WTC11 (cell line): ENCODE results near the gene RFX8.

Experiments
- ATF6 ChIP-seq: sonication (generic); formaldehyde crosslinking; IDR thresholded peaks from 2 replicates; pipeline ENCODE4 v1.8.1; 2023; ENCODE audit warnings: mild to moderate bottlenecking, missing genetic modification reagents
- CBFB ChIP-seq: sonication (generic); formaldehyde crosslinking; IDR thresholded peaks from 2 replicates; pipeline ENCODE4 v1.8.1; 2022; ENCODE audit warnings: mild to moderate bottlenecking, low read depth, missing genetic modification reagents
- E2F1 ChIP-seq: sonication (generic); formaldehyde crosslinking; IDR thresholded peaks from 2 replicates; pipeline ENCODE4 v1.8.0; 2022; ENCODE audit warnings: mild to moderate bottlenecking, missing genetic modification reagents
- FOXK1 ChIP-seq: sonication (generic); formaldehyde crosslinking; IDR thresholded peaks from 2 replicates; pipeline ENCODE4 v1.8.0; 2022; ENCODE audit warnings: mild to moderate bottlenecking, moderate library complexity, missing genetic modification reagents
- MAX ChIP-seq: sonication (generic); formaldehyde crosslinking; IDR thresholded peaks from 2 replicates; pipeline ENCODE4 v1.8.0; 2022; ENCODE audit warnings: mild to moderate bottlenecking, missing genetic modification reagents
- NFATC4 ChIP-seq: fragments of 250-450 bp; sonication (Bioruptor Pico); IDR thresholded peaks from 2 replicates; pipeline ENCODE4 v1.9.0; 2021; ENCODE audit warnings: mild to moderate bottlenecking
- NR3C1 ChIP-seq: sonication (generic); formaldehyde crosslinking; conservative IDR thresholded peaks from 2 replicates; pipeline ENCODE4 v1.8.1; 2023; ENCODE audit warnings: low read depth, mild to moderate bottlenecking, missing genetic modification reagents

GRCh38 chr2:101439716-101440115 is 35.2 kb downstream of the RFX8 start:
- TF ChIP-seq ATF6 (CRISPR knock-in tag): no peak
- no peak for TF ChIP-seq E2F1 (CRISPR knock-in tag)
- TF ChIP-seq NFATC4: no peak
- no peak for TF ChIP-seq MAX (CRISPR knock-in tag)
- no peak for TF ChIP-seq CBFB
- TF ChIP-seq FOXK1 (CRISPR knock-in tag): no peak
- no peak for TF ChIP-seq NR3C1 (CRISPR knock-in tag)
